GM23338 (cell line): ENCODE data around the gene CFAP92.

Experiments used
- EZH2 ChIP-seq: fragments of 200-600 bp; sonication (generic); IDR thresholded peaks from one replicate; pipeline ENCODE4 v1.8.0; 2017; ENCODE audit warnings: antibody characterized with exemption, mild to moderate bottlenecking, low read depth; ENCODE audit not compliant: unreplicated experiment
- EZH2phosphoT487 ChIP-seq: fragments of 200-600 bp; sonication (generic); IDR thresholded peaks from one replicate; pipeline ENCODE4 v1.8.1; 2018; ENCODE audit warnings: antibody characterized with exemption; ENCODE audit not compliant: unreplicated experiment
- POLR2AphosphoS5 ChIP-seq: IDR thresholded peaks from 2 replicates; pipeline ENCODE4 v1.6.1; 2016; ENCODE audit warnings: antibody characterized with exemption, low read depth
- TF ChIP-seq, protein P1 (sequence below): IDR thresholded peaks from one replicate; pipeline ENCODE4 v1.6.1; 2018; ENCODE audit warnings: antibody characterized with exemption; ENCODE audit not compliant: unreplicated experiment
- TF ChIP-seq, protein P2 (sequence below), 2 experiments: fragments of 200-600 bp in 1 of 2; sonication (generic) in 1 of 2; conservative IDR thresholded peaks; 2 replicates each; pipeline versions ENCODE4 v1.5.1 to v1.6.1; 2016 to 2017; ENCODE audit warnings: antibody characterized with exemption in 2 of 2, low read depth in 2 of 2, mild to moderate bottlenecking in 2 of 2, moderate library complexity in 1 of 2
- TF ChIP-seq, protein P3 (sequence below): IDR thresholded peaks from 2 replicates; pipeline ENCODE4 v1.6.1; 2016; ENCODE audit warnings: antibody characterized with exemption

DNA sequence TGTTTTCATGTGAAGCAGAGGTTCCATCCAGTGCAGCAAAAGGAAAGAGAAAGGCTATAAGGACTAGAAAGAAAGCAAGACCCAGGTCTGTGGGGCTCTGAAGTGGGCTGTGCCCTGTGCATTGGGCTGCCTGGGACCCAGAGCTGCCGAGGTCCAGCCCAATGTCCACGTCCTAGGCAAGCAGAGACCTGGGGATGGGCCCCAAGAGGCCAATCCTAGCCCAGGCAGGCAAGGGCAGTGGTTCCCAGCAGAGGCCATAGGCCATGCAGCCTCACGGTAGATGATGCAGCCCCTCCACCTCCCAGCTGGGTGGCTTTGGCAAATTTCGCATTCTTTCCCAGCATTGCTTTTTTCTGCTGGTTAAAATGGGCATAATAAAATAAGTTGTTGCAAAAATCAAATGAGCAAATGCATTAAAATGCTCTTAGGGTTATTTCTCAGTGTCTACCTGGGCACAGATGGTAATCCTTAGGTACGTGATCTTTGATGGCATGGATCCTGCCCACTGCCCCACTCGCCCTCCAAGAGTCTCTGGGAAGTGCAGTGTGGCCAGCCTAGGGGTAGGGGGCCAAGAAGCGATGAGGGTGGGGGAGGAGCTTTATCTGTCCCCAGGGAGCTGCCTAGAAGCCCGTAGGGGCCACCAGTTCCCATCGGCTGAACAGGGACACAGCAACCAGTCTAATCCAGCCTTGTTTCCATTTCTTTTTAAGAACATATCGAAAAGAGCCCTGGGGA is 44.4 kb upstream of the CFAP92 start:
- TF ChIP-seq, protein P1, sequence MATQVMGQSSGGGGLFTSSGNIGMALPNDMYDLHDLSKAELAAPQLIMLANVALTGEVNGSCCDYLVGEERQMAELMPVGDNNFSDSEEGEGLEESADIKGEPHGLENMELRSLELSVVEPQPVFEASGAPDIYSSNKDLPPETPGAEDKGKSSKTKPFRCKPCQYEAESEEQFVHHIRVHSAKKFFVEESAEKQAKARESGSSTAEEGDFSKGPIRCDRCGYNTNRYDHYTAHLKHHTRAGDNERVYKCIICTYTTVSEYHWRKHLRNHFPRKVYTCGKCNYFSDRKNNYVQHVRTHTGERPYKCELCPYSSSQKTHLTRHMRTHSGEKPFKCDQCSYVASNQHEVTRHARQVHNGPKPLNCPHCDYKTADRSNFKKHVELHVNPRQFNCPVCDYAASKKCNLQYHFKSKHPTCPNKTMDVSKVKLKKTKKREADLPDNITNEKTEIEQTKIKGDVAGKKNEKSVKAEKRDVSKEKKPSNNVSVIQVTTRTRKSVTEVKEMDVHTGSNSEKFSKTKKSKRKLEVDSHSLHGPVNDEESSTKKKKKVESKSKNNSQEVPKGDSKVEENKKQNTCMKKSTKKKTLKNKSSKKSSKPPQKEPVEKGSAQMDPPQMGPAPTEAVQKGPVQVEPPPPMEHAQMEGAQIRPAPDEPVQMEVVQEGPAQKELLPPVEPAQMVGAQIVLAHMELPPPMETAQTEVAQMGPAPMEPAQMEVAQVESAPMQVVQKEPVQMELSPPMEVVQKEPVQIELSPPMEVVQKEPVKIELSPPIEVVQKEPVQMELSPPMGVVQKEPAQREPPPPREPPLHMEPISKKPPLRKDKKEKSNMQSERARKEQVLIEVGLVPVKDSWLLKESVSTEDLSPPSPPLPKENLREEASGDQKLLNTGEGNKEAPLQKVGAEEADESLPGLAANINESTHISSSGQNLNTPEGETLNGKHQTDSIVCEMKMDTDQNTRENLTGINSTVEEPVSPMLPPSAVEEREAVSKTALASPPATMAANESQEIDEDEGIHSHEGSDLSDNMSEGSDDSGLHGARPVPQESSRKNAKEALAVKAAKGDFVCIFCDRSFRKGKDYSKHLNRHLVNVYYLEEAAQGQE = no peak
- TF ChIP-seq, protein P2, sequence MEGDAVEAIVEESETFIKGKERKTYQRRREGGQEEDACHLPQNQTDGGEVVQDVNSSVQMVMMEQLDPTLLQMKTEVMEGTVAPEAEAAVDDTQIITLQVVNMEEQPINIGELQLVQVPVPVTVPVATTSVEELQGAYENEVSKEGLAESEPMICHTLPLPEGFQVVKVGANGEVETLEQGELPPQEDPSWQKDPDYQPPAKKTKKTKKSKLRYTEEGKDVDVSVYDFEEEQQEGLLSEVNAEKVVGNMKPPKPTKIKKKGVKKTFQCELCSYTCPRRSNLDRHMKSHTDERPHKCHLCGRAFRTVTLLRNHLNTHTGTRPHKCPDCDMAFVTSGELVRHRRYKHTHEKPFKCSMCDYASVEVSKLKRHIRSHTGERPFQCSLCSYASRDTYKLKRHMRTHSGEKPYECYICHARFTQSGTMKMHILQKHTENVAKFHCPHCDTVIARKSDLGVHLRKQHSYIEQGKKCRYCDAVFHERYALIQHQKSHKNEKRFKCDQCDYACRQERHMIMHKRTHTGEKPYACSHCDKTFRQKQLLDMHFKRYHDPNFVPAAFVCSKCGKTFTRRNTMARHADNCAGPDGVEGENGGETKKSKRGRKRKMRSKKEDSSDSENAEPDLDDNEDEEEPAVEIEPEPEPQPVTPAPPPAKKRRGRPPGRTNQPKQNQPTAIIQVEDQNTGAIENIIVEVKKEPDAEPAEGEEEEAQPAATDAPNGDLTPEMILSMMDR (conservative IDR thresholded peaks at IDR 0.05; ENCODE audit: low read depth in 2 of 2) = no peak
- TF ChIP-seq EZH2phosphoT487 (no peak), POLR2AphosphoS5 (no peak), EZH2 (no peak)
- TF ChIP-seq, protein P3, sequence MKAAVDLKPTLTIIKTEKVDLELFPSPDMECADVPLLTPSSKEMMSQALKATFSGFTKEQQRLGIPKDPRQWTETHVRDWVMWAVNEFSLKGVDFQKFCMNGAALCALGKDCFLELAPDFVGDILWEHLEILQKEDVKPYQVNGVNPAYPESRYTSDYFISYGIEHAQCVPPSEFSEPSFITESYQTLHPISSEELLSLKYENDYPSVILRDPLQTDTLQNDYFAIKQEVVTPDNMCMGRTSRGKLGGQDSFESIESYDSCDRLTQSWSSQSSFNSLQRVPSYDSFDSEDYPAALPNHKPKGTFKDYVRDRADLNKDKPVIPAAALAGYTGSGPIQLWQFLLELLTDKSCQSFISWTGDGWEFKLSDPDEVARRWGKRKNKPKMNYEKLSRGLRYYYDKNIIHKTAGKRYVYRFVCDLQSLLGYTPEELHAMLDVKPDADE = no peak
